ENCODE measurements around the gene TSHZ1.

- TF ChIP-seq POLR2A (IDR thresholded peaks at IDR 0.05) (no peak), CTCF (IDR thresholded peaks at IDR 0.05) (no peak)
Observed at GRCh38 chr18:75213611-75214331, 3.2 kb downstream of the TSHZ1 start.

All from body of pancreas (tissue), 4 donors.